Neural progenitor cell (in vitro differentiated cells): ENCODE results near the gene CARTPT. TPM values are rescaled to one million over a fixed set of nuclear protein-coding genes. Genes with fewer than 3 reads are reported as not detected.

Experiments
- DNase-seq: peaks from one replicate; pipeline ENCODE4 v3.0.0-alpha.2; 2016; ENCODE audit warnings: low spot score
- H2AFZ ChIP-seq: fragments of 200-600 bp; sonication (generic); replicated peaks from 2 replicates; pipeline ENCODE4 v1.6.1; 2016; ENCODE audit warnings: antibody characterized with exemption
- H3F3A ChIP-seq: fragments of 200-600 bp; sonication (generic); 2 replicates; pipeline ENCODE4 v1.6.1; 2016; ENCODE audit warnings: antibody characterized with exemption, low read depth
- H3K27ac ChIP-seq: fragments of 200-600 bp; sonication (generic); 2 replicates; pipeline ENCODE4 v1.5.1; 2016; ENCODE audit warnings: mild to moderate bottlenecking
- H3K27me3 ChIP-seq: fragments of 200-600 bp; sonication (generic); 2 replicates; pipeline ENCODE4 v1.6.1; 2016; ENCODE audit warnings: mild to moderate bottlenecking, moderate library complexity
- H3K36me3 ChIP-seq: fragments of 200-600 bp; sonication (generic); 2 replicates; pipeline ENCODE4 v1.5.1; 2016
- H3K4me1 ChIP-seq: fragments of 200-600 bp; sonication (generic); 2 replicates; pipeline ENCODE4 v1.6.1; 2016; ENCODE audit warnings: mixed run types
- H3K4me2 ChIP-seq: fragments of 200-600 bp; sonication (generic); 2 replicates; pipeline ENCODE4 v1.6.1; 2016
- H3K4me3 ChIP-seq: fragments of 200-600 bp; sonication (generic); 2 replicates; pipeline ENCODE4 v1.5.1; 2016
- H3K79me2 ChIP-seq: fragments of 200-600 bp; sonication (generic); 2 replicates; pipeline ENCODE4 v1.6.1; 2016; ENCODE audit warnings: low read depth
- H3K9ac ChIP-seq: fragments of 200-600 bp; sonication (generic); 2 replicates; pipeline ENCODE4 v1.6.1; 2016
- H3K9me3 ChIP-seq: fragments of 200-600 bp; sonication (generic); 2 replicates; pipeline ENCODE4 v1.5.1; 2016; ENCODE audit warnings: low read depth
- H4K20me1 ChIP-seq: fragments of 200-600 bp; sonication (generic); 2 replicates; pipeline ENCODE4 v1.6.1; 2016; ENCODE audit warnings: low read depth
- H3K27ac Mint-ChIP-seq: 3 replicates; pipeline ENCODE4 v1.8.0; 2021; ENCODE audit warnings: mixed read lengths
- H3K27me3 Mint-ChIP-seq: 2 replicates; pipeline ENCODE4 v1.8.0; 2022; ENCODE audit warnings: low read depth, mild to moderate bottlenecking, inconsistent platforms, moderate library complexity, mixed read lengths; ENCODE audit not compliant: insufficient read depth
- H3K36me3 Mint-ChIP-seq: 3 replicates; pipeline ENCODE4 v1.8.0; 2021; ENCODE audit warnings: mixed read lengths
- H3K4me1 Mint-ChIP-seq: 3 replicates; pipeline ENCODE4 v1.8.0; 2021; ENCODE audit warnings: mixed read lengths
- H3K4me3 Mint-ChIP-seq: 3 replicates; pipeline ENCODE4 v1.8.0; 2021; ENCODE audit warnings: mild to moderate bottlenecking, moderate library complexity, mixed read lengths
- H3K9me3 Mint-ChIP-seq: 3 replicates; pipeline ENCODE4 v1.8.0; 2020; ENCODE audit warnings: mixed read lengths
- EZH2 ChIP-seq: fragments of 200-600 bp; sonication (generic); IDR thresholded peaks from 2 replicates; pipeline ENCODE4 v1.6.1; 2017; ENCODE audit warnings: antibody characterized with exemption, mild to moderate bottlenecking, moderate library complexity
- EZH2phosphoT487 ChIP-seq: fragments of 200-600 bp; sonication (generic); IDR thresholded peaks from 2 replicates; pipeline ENCODE4 v1.6.1; 2017; ENCODE audit warnings: antibody characterized with exemption
- total RNA-seq: library from RNA; depleted of rRNA; stranded (reverse); fragments of >200 nt; gene quantifications from 2 replicates; pipeline ENCODE4 v1.2.3, GENCODE V29; 2015; ENCODE audit warnings: low replicate concordance
- TF ChIP-seq, protein P1 (sequence below): fragments of 200-600 bp; sonication (generic); IDR thresholded peaks from 2 replicates; pipeline ENCODE4 v1.5.1; 2017; ENCODE audit warnings: antibody characterized with exemption, mild to moderate bottlenecking

CARTPT gene
- total RNA-seq, 1 donor from 2014 or later: not detected

GRCh38 chr5:71731015-71731414 is 11.9 kb downstream of the CARTPT start:
- Mint-ChIP-seq H3K4me3 (no peak overlapping the region), H3K9me3 (no peaks in the 10 kb centered on the region), H3K36me3 (no peaks in the 10 kb centered on the region), H3K27me3 (peaks cover 5% of the 10 kb centered on the region), H3K27ac (no peak overlapping the region), H3K4me1 (no peaks in the 10 kb centered on the region)
- Histone ChIP-seq H3K36me3 (no peaks in the 10 kb centered on the region), H3K9me3 (no peaks in the 10 kb centered on the region), H2AFZ (no peak overlapping the region), H3K9ac (no peak overlapping the region), H3K79me2 (no peaks in the 10 kb centered on the region), H3K4me2 (no peak overlapping the region), H3K27ac (no peak overlapping the region), H3K27me3 (no peaks in the 10 kb centered on the region), H3F3A (no peaks in the 10 kb centered on the region), H3K4me1 (no peaks in the 10 kb centered on the region), H4K20me1 (no peaks in the 10 kb centered on the region), H3K4me3 (no peak overlapping the region)
- DNase-seq: no peak
- TF ChIP-seq, protein P1, sequence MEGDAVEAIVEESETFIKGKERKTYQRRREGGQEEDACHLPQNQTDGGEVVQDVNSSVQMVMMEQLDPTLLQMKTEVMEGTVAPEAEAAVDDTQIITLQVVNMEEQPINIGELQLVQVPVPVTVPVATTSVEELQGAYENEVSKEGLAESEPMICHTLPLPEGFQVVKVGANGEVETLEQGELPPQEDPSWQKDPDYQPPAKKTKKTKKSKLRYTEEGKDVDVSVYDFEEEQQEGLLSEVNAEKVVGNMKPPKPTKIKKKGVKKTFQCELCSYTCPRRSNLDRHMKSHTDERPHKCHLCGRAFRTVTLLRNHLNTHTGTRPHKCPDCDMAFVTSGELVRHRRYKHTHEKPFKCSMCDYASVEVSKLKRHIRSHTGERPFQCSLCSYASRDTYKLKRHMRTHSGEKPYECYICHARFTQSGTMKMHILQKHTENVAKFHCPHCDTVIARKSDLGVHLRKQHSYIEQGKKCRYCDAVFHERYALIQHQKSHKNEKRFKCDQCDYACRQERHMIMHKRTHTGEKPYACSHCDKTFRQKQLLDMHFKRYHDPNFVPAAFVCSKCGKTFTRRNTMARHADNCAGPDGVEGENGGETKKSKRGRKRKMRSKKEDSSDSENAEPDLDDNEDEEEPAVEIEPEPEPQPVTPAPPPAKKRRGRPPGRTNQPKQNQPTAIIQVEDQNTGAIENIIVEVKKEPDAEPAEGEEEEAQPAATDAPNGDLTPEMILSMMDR: no peak
- TF ChIP-seq EZH2phosphoT487 (no peak), EZH2 (no peak)

GRCh38 chr5:71732011-71732410 is 12.9 kb downstream of the CARTPT start:
- no peak overlapping the region for H2AFZ ChIP-seq
- no peaks in the 10 kb centered on the region for H3K4me1 ChIP-seq
- H3K9ac ChIP-seq: no peak overlapping the region
- no peaks in the 10 kb centered on the region for H3K36me3 ChIP-seq
- H3K27me3 ChIP-seq: no peaks in the 10 kb centered on the region
- H3K4me1 Mint-ChIP-seq: no peaks in the 10 kb centered on the region
- no peak for DNase-seq
- H3K36me3 Mint-ChIP-seq: no peaks in the 10 kb centered on the region
- no peaks in the 10 kb centered on the region for H3K79me2 ChIP-seq
- H3K4me2 ChIP-seq: no peak overlapping the region
- TF ChIP-seq, protein P1: no peak
- TF ChIP-seq EZH2phosphoT487 (no peak), EZH2 (no peak)
- no peak overlapping the region for H3K4me3 ChIP-seq
- no peak overlapping the region for H3K27ac Mint-ChIP-seq
- H3K9me3 ChIP-seq: no peaks in the 10 kb centered on the region
- no peak overlapping the region for H3K27ac ChIP-seq
- no peaks in the 10 kb centered on the region for H4K20me1 ChIP-seq
- no peaks in the 10 kb centered on the region for H3F3A ChIP-seq
- H3K4me3 Mint-ChIP-seq: no peak overlapping the region
- H3K27me3 Mint-ChIP-seq: peaks cover 5% of the 10 kb centered on the region
- H3K9me3 Mint-ChIP-seq: no peaks in the 10 kb centered on the region

DNA sequence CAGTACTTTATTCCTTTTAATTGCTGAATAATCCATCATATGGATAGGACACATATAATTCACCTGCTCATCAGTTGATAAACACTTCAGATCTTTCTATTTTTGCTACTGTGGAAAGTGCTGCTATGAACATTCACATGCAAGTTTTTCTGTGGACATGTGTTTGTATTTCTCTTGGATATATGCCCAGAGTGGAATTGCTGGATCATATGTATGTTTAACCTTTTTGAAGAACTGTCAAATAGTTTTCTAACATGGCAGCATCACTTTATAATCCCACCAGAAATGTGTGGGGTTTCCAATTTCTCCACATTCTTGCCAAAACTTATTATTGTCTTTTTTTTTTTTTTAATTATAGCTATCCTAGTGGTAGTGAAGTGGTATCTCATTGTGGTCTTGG is 15.1 kb downstream of the CARTPT start:
- Histone ChIP-seq H2AFZ (no peak overlapping the region), H3F3A (no peaks in the 10 kb centered on the region), H3K9me3 (no peaks in the 10 kb centered on the region), H3K27ac (no peak overlapping the region), H3K4me3 (no peak overlapping the region), H3K9ac (no peak overlapping the region), H3K36me3 (no peaks in the 10 kb centered on the region), H3K4me2 (no peak overlapping the region), H3K79me2 (no peaks in the 10 kb centered on the region), H3K27me3 (no peaks in the 10 kb centered on the region), H3K4me1 (no peaks in the 10 kb centered on the region), H4K20me1 (no peaks in the 10 kb centered on the region)
- no peak for TF ChIP-seq EZH2
- TF ChIP-seq, protein P1: no peak
- no peak for TF ChIP-seq EZH2phosphoT487
- H3K27me3 Mint-ChIP-seq: peaks cover 4% of the 10 kb centered on the region
- H3K9me3 Mint-ChIP-seq: no peaks in the 10 kb centered on the region
- H3K27ac Mint-ChIP-seq: no peak overlapping the region
- H3K36me3 Mint-ChIP-seq: no peaks in the 10 kb centered on the region
- DNase-seq: no peak
- H3K4me1 Mint-ChIP-seq: peaks cover 3% of the 10 kb centered on the region
- no peak overlapping the region for H3K4me3 Mint-ChIP-seq
